Measurements from ENCODE around the gene STK40. TPM values are rescaled to one million over a fixed set of nuclear protein-coding genes. Genes with fewer than 3 reads are reported as not detected.

STK40 gene, protein sequence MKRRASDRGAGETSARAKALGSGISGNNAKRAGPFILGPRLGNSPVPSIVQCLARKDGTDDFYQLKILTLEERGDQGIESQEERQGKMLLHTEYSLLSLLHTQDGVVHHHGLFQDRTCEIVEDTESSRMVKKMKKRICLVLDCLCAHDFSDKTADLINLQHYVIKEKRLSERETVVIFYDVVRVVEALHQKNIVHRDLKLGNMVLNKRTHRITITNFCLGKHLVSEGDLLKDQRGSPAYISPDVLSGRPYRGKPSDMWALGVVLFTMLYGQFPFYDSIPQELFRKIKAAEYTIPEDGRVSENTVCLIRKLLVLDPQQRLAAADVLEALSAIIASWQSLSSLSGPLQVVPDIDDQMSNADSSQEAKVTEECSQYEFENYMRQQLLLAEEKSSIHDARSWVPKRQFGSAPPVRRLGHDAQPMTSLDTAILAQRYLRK
- 4.0 and 6.4 TPM in 2 replicates for total RNA-seq (2014; rRNA removed; shearing (Covaris generic); ENCODE audit: low replicate concordance)

DNA sequence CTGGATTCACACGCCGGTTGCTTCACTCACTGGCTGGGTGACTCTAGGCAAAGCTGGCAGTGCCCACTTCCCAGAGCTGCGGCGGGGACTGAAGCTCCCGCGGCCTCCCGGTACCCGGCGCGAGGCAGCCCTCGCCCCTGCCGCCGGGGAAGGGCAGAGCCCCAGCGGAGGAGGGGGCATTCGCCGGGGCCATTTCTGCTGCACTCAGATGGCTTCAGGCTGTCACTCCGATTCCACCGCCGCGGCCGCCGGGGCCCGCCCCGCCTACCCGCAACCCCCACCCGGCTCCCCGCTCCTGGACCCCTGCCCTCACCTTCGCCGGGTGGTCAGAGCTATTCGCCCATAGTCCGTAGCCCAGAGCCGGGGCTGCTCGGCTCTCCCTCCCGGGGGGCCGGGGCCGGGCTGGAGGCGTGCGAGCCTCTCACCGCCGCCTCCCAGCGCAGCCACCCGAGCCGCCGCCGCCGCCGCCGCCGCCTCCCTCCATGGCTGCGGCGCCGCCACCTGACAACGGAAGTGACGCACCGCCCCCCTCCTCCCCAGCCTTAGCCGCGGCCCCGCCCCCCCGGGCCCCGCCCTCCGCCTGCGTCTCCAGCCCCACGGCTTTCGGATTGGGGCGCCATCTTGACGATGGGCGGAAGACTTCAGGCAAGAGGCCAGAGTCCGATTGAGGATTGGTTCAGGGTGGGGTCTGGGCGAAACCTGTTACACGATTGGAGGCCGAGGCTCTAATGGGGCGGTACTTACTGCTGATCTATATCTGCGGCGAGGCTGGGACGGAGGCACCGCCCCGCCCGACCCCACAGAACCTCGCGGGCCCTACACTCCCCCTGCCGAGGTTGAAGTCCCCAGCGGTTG is at the start of gene STK40:
Gene STK40, minus strand, starts transcription at position 515 of the 855 bp plus-strand sequence. CDS start 24,592 bp downstream, outside the sequence.
- DNase-seq (ENCODE audit: low read depth): peak; percentile 95
- in situ Hi-C loops (cut with HindIII; ENCODE audit: low pct_unique_long_range_greater_than_20kb, low sequenced_read_pairs): no loop called here

DNA sequence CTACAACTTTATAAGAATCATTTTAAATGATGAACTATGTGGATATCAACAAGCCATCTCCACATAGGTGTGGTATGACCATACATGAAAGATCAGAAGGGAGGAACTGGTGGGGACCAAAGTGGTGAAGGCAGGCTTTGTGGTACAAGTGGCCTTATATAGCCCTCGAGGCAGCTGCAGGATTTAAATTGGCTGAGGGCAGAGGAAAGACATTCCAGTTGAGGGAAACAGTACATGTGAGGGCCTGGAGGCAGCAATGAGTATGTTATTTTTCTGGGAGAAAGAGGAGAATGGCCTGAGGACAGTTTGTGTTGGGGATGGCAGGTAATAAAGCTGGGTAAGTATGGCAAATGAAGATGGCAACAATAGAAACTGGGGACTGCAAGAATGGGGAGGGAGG is 47.4 kb upstream of the STK40 start:
- DNase-seq (ENCODE audit: low read depth): no peak
- in situ Hi-C loops (cut with HindIII; ENCODE audit: low pct_unique_long_range_greater_than_20kb, low sequenced_read_pairs): no loop called here

DNA sequence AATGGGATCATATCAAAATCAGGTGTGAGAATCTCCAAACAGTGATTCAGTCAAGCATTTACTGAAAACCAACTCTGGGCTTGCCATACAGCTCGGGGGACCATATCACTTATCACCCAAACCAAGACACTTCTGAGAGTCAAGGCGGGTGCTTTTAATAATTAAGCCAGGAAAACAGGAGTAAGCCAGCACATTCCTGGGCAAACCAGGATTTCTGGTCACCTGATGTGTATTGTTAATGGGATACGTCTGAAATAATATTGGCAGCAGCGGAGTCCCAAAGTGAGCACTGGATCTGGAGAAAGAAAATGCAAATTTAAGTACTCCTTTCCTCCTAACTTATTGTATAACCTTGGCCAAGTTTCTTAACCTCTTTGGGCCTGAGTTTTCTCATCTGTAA is 46.9 kb upstream of the STK40 start:
- in situ Hi-C loops (cut with HindIII; ENCODE audit: low pct_unique_long_range_greater_than_20kb, low sequenced_read_pairs): no loop called here
- peak; percentile 62 for DNase-seq (ENCODE audit: low read depth)

DNA sequence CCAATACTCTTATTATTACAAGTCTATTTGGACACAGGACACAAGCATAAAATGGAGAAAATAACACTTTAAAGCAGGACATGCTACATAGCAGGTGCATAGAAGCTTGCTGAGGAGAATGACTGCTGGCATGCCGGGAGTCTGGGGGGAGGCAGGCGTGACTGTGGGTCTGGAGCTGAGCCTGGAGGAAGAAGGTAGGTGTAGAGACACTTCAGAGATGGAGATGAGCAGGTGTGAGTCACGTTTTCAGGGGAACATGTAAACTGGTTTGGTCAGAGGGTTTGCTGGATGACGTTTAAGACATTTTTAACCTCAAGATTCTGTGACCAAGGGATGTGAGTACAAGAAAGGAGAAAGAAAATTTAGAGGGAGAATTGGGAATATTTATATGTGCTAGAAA is 40.1 kb upstream of the STK40 start:
- DNase-seq (ENCODE audit: low read depth): no peak
- in situ Hi-C loops (cut with HindIII; ENCODE audit: low pct_unique_long_range_greater_than_20kb, low sequenced_read_pairs): no loop called here

DNA sequence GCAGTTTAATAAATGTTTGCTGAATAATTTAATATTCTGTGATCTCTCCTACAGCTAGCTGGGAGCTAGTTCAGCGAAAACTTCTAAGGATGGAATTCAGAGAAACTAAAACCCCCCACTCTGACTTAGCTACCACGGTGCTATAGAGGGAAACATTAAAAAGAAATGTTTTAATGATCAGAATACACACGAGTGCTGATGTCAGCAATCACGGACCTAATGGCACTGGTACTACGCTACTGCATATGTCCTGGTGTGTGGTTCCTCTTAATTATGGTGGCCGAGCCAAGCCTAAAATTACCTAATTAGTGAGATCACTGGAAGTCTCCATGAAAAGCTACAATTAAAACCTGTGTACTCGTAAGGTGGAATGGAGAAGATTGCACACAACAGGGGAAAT is 35.9 kb upstream of the STK40 start:
- in situ Hi-C loops (cut with HindIII; ENCODE audit: low pct_unique_long_range_greater_than_20kb, low sequenced_read_pairs): no loop called here
- no peak for DNase-seq (ENCODE audit: low read depth)

DNA sequence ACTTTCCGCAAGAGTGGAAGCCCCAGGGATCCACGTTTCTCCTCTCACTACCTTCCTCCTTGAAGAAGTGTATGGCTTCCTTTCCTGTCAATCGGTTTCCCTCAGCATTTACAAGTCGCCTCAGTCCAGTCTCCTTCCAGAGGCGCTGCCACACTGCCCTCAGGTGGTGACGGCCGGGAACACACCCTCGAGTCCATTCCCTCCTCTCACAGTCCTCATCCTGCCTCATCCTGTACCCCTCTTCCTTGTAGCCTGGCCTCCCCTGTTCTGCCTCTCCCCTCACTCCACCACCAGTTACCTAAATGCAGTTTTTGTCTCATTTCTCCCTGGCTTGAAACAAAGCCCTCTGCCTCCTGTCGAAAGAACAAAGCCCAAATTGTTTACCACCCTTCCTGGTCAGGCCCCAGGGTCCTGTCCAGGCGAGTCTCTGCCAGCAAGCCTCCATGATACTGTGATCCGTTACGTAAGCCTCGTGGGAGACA is 35.2 kb upstream of the STK40 start:
- DNase-seq (ENCODE audit: low read depth): peak; percentile 74
- in situ Hi-C loops (cut with HindIII; ENCODE audit: low pct_unique_long_range_greater_than_20kb, low sequenced_read_pairs): no loop called here

DNA sequence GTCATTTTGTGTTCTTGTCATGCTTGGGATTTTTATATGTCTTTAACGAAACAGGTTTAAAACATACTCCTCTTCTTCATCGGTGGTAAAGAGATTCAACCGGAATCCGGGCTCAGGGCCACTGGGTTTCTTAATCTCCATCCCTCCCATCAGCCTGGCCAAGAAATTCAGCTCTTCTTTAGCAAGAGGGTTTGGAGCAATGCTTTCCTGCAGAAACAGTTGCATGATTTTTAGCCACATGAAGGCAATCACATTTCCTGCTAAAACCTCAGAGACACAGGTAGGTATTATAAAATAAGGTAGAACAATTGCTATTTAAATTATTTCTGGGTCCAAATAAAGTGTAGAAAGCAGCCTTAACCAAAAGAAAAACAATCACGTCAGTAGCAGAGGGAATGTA is 34.7 kb upstream of the STK40 start:
- in situ Hi-C loops (cut with HindIII; ENCODE audit: low pct_unique_long_range_greater_than_20kb, low sequenced_read_pairs): no loop called here
- no peak for DNase-seq (ENCODE audit: low read depth)

DNA sequence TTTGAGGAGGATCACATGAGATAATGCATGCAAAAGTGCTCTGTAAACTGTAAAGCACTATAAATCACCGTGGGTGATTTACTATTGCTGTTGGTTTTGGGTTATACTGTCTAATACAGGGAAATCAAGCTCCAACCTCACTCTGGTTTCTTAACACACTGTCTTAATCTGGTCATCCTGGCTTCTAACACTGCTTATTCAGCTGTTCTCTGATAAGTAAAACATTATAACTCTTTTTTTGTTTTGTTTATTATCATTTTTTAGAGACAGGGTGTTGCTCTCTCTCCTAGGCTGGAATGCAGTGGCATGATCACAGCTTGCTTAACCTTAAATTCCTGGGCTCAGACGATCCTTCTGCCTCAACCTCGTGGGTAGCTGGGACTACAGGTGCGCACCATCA is 33.8 kb upstream of the STK40 start:
- in situ Hi-C loops (cut with HindIII; ENCODE audit: low pct_unique_long_range_greater_than_20kb, low sequenced_read_pairs): no loop called here
- DNase-seq (ENCODE audit: low read depth): no peak

DNA sequence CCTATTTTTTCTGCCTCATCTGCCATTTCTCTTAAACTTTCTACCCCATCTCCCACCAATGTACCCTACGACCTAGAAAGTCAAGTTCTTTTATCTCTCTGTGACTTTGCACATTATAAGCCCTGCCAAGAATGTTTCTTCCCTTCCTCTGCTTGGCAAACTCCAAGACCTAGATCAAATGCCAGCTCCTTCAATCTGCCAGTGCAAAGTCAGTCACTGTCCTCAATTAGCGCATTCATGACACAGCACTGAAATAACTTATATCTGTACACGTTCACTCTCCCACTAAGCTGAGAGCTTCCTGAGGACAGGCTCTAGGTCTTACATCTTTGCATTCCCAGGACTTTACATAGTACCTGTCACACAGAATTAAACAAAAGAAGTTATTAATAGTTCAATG is 33.4 kb upstream of the STK40 start:
- in situ Hi-C loops (cut with HindIII; ENCODE audit: low pct_unique_long_range_greater_than_20kb, low sequenced_read_pairs): no loop called here

DNA sequence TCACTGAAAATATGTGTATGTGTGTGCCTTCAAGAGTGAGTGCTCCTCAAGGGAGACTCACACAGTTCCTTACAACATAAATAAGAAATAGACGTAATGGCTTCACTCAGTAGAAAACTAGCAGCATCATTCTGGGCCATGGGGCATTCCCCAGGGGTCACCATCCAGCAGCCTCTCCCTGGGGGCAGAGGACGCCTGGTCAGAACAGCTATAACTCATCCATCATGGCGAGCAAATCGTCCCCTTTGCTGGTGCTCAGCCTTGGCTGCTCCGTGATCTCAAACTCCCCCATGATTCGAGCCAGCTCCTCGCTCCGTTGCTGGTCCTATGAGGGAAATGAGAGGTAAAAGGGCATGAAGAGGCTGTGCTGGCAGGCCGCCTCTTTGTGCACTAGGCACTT is 32.2 kb upstream of the STK40 start:
- no peak for DNase-seq (ENCODE audit: low read depth)
- in situ Hi-C loops (cut with HindIII; ENCODE audit: low pct_unique_long_range_greater_than_20kb, low sequenced_read_pairs): no loop called here

More for the DNA sequence above, 33.4 kb upstream of the STK40 start:
- DNase-seq (ENCODE audit: low read depth): no peak

DNA sequence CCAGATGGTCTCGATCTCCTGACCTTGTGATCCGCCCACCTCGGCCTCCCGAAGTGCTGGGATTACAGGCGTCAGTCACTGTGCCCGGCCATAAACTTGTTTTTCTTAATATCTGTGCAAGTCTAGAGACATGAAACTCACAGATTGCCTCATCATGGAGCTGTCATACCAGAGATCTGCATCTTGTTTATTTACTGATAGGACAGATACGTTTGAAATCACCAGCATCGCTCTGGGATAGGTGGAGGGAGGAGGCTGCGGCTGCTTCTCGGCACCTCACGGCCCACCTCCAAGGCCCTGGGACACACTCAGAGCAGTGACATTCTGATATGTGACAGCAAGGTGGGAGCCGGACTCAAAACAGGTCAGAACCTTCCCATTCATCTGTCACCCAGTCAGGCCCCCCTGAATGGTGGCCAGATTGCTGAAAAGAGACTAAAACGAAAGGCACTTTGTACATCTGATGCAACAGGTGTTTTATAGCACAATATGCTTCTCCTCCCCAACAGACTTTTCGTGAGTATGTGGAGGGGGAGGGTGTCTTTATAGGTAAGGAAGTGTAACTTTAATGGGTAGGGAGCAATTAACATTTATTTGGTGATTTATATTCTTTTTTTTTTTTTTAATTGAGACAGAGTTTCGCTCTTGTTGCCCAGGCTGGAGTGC is 30.1 kb upstream of the STK40 start:
- DNase-seq (ENCODE audit: low read depth): no peak
- in situ Hi-C loops (cut with HindIII; ENCODE audit: low pct_unique_long_range_greater_than_20kb, low sequenced_read_pairs): no loop called here

DNA sequence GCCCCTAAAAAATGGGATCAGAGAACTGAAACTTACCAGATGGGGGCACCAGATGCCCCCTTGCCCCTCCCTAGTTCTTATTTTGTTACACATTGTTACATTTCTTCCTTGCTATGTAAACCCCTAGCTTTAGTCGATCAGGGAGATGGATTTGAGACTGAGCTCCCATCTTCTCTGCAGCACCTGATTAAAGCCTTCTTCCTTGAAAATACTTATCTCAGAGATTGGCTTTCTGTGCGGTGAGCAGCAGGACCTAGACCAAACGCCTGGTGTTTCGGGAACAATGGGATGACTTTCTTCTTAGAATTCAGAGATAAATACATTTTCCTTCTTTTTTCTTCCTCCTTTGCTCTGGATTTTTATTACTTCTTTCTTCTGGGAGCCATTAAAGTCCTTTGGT is 28.7 kb upstream of the STK40 start:
- DNase-seq (ENCODE audit: low read depth): no peak
- in situ Hi-C loops (cut with HindIII; ENCODE audit: low pct_unique_long_range_greater_than_20kb, low sequenced_read_pairs): no loop called here

DNA sequence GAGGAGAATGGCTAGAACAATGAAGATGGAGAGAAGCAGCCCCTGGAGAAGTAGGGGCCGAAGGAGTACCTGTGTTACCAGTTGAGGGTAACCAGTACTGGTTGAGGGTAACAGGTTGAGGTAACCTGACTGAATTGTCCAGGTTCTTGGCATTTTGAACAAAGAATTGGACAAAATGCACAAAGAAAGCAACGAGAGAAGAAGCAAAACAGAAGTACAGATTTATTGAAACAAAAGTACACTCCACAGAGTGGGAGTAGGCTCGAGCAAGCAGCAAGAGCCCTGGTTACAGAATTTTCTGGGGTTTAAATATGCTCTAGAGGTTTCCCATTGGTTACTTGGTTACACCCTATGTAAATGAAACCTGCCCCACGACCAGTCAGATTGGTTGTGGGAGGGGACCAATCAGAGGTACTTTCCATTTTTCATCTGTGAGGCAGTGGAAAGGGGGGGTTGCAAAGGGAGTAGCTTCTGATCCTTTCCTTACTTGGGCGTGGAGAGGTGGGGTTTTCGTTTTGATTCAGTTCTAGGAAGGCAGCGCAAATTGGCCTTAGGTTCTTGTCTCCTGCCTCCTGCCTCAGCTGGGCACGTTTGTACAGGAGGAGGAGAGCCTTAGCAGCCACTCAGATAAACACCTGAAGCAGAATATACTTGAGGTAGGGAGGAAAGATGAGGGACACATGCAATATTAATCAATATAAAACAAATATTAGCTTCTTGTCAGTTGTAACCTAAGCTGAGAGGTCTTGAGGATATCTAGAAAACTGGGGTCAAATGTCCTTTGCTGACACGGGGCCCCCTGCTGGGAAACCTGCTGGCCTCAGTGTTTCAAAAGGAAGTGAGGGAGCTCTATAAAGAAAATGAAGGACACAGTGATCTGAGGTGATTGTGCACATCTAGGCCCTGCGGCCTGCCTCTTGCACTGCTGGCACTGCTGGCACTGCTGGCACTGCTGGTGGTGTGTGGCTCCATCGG is 26.2 kb upstream of the STK40 start:
- in situ Hi-C loops (cut with HindIII; ENCODE audit: low pct_unique_long_range_greater_than_20kb, low sequenced_read_pairs): no loop called here

DNA sequence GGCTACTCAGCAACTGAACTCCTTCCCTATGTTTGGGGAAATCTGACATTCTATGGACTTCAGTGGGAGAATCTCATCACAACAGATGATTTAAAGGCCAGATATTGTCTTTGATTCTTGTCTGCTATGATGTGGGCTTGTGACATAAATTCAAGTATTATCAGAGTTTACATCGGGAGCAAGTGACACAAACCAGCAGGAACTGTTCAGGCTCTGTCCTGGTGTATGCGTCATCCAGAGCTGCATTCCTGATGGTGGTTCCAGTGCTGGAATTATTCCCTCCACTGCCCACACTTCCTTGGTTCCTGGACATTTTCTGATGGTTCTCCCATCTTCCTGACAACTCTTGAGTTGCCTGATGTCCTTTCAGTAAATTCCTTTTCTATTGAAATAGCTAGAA is 22.8 kb upstream of the STK40 start:
- DNase-seq (ENCODE audit: low read depth): peak; percentile 33
- in situ Hi-C loops (cut with HindIII; ENCODE audit: low pct_unique_long_range_greater_than_20kb, low sequenced_read_pairs): no loop called here

More for the DNA sequence above, 26.2 kb upstream of the STK40 start:
- DNase-seq (ENCODE audit: low read depth): peak; percentile 84

DNA sequence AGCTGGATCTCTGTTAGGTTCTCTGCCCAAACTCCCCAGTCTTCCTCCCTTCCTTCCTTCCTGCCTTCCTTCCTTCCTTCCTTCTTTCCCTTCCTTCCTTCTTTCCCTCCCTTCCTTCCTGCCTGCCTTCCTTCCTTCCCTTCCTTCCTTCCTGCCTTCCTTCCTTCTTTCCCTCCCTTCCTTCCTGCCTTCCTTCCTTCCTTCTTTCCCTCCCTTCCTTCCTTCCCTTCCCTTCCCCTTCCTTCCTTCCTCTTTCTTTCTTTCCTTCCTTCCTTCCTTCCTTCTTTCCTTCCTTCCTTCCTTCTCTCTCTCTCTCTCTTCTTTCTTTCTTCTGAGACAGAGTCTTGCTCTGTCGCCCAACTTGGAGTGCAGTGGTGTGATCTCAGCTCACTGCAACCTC is 20.7 kb upstream of the STK40 start:
- in situ Hi-C loops (cut with HindIII; ENCODE audit: low pct_unique_long_range_greater_than_20kb, low sequenced_read_pairs): no loop called here
- DNase-seq (ENCODE audit: low read depth): no peak

DNA sequence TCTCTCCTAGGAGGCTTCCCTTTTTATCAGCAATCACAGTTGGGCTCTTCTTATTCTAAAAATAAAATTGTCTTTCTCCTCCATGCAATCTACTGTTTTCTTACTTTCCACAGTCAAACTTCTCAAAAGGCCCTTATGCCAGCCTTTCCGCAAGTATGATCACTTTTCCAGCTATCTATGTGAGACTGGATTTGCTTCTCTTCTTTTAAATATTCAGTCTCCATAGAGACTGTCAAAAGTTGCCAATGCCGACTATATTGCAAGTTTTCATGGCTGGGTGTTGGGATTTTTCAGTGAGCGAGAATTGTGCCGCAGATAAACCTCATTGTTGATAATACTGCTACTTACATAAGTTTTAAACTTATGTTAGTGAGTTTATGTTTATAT is 16.8 kb upstream of the STK40 start:
- in situ Hi-C loops (cut with HindIII; ENCODE audit: low pct_unique_long_range_greater_than_20kb, low sequenced_read_pairs): no loop called here
- no peak for DNase-seq (ENCODE audit: low read depth)

DNA sequence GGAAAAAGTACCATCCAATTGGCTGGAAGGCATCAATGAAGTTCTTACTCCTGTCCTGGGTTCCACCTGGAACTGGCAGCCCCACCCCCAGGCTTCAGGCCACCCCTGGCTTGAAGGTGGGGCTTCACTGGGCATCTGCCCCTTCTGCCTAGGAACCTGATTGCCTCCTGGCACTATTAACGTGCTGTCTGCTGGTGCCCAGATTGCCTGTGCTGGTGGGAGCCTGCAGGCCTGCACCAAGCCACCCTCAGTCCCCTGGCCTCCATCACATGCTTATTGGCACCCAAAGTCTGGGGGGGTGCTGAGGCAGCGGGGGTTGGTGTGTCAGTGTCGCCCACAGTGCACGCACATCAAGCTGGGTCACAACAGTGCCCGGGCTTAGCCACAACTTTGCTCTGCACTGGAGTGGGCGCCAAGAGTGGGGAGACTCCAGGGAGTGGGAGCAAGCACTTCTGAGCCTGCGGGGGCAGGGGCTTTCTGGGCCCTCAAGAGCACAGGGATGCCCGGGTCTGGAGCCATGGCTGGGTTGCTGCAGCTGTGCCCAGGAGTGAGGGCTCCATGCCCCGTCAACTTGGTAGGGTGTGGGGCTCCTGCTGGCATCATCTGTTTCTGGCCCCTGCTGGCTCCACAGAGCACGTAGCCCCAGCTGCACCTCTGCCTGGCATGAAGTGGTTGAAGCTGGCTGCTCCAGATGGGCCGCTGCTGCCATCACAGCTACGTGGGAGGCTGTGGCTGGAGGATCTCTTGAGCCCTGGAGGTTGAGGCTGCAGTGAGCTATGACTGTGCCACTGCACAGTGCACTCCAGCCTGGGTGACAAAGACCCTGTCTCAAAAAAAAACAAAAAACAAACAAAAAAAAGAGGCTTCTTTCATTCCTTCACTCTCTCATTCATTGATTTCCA is 16.1 kb upstream of the STK40 start:
- DNase-seq (ENCODE audit: low read depth): no peak
- in situ Hi-C loops (cut with HindIII; ENCODE audit: low pct_unique_long_range_greater_than_20kb, low sequenced_read_pairs): no loop called here

Measured in Caki2 (cell line).